Right renal pelvis (tissue), 4 donors: ENCODE results near the gene COL26A1. TPM values are rescaled to one million over a fixed set of nuclear protein-coding genes. Genes with fewer than 3 reads are reported as not detected.
"Not testable (repeated sequence)": the region's sequence is repeated elsewhere in the genome, so short reads cannot be mapped to it uniquely, and the experiment has no call there.

Source experiments
- DNase-seq, 4 donors: peaks; one replicate each; pipeline ENCODE4 v3.0.0-alpha.2; 2013; ENCODE audit warnings: low read depth in 4 of 4, low spot score in 3 of 4, missing footprints in 1 of 4
- polyA plus RNA-seq, 4 donors: library from polyadenylated mRNA; unstranded; fragments of 120-200 nt; gene quantifications; one replicate each; pipeline ENCODE4 v1.2.1, GENCODE V29; 2013; ENCODE audit not compliant: insufficient read length in 4 of 4

Gene COL26A1
- polyA plus RNA-seq, 4 donors, result 24.7 to 32.5 (median 25.7) TPM

DNA sequence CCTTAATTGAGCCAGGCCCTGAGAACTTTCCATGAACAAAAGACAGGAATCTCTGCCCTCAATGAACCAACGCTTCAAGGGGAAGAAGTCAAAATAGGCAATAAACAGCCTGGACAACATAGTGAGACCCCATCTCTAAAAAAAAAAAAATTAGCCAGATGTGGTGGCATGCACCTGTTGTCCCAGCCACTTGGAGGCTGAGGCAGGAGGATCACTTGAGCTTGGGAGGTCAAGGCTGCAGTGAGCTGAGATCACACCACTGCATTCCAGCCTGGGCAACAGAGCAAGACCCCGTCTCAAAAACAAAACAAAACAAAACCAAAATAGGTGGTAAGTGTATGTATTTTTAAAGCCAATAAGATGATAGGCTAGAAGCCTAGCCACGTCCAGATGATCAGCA is 198.6 kb downstream of the COL26A1 start:
- not testable (repeated sequence) for DNase-seq

DNA sequence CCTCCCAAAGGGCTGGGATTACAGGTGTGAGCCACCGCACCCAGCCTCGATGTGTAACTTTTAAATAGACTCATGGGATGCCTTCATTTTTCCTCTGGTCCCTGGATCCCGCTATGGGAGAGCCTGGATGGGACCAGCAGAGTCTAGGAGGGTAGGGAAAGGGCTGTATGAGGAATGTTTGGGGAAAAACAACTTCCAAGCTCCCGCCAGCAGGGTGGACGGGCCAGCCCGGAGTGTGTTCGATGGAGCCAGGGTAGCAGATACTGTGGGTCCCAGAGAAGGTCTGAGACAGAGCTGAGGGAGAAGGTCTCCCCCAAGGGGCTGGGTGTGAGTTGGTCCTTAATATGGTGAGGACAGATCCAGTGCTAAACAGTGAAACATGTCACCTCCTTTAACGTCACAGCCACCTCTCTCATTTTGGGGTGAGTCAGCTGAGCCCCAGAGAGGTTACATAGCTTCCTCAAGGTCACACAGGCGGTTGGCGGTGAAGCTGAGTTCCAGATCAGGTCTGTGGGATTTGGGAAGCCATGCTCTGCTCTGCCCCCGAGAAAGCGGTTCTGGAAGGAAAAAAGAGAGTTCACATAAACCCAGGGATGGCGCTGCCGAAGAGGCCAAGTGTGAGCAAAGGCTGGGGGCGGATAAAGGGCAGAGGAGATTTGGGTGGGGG is 200.0 kb downstream of the COL26A1 start:
- no peak for DNase-seq

DNA sequence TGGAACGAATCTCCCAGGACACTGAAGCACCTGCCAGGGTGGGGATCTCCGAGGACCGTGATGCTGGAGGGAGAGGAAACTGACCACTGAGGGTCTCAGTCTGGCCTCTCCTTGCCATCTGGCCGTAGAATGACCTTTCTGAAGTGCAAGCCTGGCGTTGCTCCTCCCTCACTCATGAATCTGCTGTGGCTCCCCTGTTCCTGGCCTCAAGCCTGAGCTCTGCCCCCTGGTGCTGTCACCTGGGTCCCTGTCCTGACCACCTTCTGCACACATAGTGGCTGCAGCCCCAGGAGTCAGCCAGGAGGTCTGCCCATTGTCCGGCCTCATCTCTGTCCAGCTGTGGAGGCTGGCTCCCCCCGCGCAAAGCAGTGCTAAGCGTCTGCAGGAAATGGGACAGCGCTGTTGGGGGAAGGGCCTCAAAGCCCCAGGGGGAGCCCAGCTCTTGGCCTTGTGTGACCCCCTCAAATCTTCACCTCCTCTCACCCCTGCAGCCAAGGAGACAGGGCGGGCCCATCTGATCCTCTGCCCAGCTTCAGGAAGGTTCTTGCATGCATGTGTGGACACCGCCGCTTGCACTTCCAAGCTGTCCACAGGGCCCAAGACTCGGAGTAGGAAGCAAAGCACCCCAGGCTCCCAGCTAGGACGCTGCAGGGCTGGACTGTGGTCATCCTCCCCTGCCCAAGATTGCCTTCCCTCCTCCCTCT is 200.7 kb downstream of the COL26A1 start:
- DNase-seq, result no peak

DNA sequence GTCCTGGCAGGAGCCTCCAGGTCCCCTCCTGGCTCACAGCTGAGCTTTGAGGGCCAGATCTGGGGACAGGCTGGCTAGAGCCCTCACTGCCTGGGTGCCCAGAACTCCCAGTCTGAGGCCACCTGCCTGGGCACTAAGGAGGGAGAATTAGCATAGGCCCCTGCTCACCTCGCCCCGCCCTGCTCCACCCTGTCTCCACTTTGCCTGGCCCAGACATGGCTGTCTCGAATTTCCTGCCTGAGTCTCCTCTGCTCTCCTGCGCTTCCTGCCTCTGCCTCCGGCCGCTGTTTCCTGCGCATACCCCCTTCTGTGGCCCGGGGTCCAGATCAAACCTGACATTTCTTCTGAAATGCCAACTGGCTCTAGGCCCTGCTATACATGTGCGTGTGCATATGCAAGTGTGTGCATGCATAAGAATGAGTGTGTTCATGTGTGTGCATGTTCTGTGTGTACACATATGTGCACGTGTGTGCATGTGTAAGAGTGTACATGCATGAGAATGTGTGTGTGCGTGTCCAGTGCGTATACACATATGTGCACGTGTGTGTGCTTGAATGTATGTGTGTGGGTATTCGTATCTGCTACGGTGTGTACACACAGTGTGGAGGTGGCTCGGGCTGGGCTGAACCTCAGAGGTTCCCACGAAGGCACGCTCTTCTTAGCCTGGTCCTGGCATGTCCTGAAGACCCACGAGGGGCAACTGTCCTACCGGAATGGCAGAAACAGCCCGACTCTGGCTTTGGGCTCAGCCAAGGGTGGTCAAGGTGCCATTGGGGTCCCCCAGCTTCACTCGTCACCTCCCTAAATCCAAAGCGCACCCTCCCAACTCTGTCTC is 201.5 kb downstream of the COL26A1 start:
- no peak for DNase-seq

- no peak for DNase-seq
These were observed 202.1 kb downstream of the COL26A1 start for GRCh38 chr7:101564778-101565211.

DNA sequence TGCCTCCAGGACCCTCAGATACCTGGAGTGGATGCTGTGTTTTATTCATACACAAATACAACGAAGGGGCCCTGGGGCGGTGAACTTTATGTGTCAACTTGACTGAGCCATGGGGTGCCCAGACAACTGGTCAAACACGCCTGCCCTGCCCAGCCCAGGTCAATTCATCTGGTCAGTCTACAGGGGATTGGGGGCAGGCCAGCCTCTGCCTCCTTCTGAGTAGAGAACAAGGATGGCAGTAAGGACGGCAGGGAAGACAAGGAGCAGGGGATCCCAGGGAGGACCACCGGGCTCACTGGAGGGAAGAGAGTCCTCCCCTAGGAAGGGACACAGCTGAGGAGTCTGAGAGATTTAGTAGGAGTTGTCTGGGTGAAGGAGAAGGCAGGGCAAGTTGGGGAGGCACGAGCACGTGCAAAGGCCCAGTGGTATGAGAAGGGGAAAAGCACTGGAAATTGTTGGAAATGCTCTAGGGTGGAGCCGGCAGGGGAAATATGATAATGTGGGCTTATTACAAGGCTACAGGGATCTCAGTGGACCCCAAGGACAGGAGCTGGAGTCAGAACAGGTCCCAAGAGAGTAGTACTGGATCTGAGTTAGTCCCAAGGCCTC is 203.0 kb downstream of the COL26A1 start:
- no peak for DNase-seq

DNA sequence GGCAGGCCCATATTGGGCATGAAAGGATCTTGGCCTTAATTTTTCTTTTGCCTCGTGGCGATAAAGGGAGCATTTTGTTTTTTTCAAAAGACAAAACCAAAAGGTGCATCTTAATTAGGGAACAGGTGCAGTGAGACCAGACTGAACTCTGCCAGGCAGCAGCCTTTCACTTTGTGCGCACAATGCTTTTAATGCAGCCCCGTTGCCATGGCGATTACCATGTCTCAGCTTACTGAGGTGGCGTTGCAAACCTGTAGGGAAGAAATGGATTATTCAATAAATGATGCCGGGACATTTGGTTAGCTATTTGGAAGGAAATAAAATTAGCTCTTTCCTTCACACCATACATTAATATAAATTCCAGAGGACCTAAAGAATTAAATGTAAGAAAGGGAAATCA is 204.6 kb downstream of the COL26A1 start:
- no peak for DNase-seq

GRCh38 chr7:101572156-101572555 is 209.5 kb downstream of the COL26A1 start:
- no peak for DNase-seq

DNA sequence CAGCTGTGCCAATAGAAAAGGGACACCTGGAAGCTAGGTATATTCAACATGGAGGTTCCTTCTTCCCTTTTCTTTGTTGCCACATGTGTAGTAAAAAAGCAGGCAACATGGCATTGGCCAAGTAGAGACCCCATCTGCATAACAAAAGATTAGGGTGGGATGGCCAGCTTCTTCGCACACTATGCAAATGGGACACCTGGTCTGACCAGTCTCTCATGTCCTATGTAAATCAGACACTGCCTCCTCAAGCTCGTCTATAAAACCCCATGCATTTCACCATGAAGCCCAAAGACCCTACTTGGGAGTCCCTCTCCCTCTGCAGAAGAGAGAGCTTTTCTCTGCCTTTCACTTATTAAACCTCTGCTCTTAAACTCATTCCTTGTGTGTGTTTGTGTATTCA is 212.5 kb downstream of the COL26A1 start:
- no peak for DNase-seq

- DNase-seq, result no peak
These were observed 213.0 kb downstream of the COL26A1 start for GRCh38 chr7:101575721-101576120.

GRCh38 chr7:101576998-101577397 is 214.3 kb downstream of the COL26A1 start:
- DNase-seq, result no peak

DNA sequence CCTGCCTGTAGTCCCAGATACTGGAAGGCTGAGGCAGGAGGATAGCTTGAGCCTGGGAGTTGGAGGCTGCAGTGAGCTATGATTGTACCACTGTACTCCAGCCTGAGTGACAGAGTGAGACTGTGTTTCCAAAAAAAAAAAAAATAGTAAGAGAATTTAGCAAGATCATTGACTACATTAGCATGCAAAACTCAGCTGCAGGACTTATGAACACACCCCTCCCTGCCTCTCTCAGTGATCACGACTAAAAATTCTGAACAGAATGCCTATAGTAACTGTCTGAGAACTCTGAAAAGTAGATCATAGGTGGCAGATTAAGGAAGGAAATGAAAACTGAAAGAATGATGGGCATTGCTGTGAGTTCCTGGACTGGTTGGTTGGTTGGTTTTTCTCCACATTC is 215.9 kb downstream of the COL26A1 start:
- no peak for DNase-seq

GRCh38 chr7:101580596-101580995 is 217.9 kb downstream of the COL26A1 start:
- DNase-seq, result no peak

- DNase-seq, result no peak
These were observed 219.2 kb downstream of the COL26A1 start for GRCh38 chr7:101581891-101582290.

DNA sequence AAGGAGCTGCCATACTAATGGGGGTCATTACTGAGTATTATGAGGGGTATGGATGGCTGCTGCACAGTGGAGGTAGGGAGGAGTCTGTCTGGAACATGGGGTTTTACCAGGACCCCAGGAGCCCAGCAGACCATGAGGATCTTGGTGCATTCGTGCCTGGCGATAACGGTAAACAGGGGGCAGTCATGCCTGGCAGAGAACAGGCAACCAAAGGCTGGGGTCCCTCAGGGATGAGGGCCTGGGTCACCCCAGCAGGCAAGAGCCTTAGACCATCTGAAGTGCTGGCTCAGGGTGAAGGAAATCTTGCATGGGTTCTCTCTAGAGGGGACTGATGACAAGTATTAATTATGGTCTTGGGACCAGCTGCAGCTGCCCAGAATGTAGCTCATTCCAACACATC is 220.3 kb downstream of the COL26A1 start:
- no peak for DNase-seq

DNA sequence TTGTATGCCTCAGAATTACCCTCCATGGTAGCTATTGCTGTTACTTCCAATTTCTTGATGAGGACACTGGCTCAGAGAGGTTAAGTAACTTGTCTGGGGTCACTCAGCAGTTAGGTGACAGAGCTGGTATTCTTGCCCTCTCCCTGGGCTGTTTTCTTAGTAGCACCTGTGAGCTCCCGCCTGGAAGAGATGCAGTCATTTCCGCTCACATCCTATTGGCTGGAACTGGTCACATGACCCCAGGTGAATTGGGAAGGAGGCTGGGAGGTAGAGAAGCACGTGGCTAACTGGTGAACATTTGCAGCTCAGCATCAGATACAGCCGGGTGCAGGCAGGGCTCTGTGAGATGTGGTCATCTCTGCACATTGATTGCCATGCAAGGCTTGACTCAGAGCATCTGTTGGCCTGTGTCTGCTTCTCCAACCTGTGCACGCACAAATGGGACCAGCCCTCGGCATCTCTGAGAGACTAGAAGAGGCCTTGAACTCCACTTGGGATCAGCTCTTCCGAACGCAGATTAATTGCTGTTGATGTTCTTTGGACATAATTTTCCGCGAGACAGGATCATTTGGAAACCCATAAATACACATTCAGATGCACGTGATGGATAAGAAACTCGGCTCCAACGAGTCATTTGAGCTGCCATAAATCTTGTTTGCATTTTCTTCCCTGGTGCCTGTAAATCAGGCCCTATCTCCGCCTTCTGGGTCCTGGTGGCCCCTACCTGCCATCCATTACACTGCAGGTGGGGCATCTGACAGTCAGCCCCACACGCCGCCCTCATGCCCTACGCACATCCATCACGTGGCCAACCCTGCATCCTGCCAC is 223.6 kb downstream of the COL26A1 start:
- peak in 1 of 4 donors; percentile 45 for DNase-seq

DNA sequence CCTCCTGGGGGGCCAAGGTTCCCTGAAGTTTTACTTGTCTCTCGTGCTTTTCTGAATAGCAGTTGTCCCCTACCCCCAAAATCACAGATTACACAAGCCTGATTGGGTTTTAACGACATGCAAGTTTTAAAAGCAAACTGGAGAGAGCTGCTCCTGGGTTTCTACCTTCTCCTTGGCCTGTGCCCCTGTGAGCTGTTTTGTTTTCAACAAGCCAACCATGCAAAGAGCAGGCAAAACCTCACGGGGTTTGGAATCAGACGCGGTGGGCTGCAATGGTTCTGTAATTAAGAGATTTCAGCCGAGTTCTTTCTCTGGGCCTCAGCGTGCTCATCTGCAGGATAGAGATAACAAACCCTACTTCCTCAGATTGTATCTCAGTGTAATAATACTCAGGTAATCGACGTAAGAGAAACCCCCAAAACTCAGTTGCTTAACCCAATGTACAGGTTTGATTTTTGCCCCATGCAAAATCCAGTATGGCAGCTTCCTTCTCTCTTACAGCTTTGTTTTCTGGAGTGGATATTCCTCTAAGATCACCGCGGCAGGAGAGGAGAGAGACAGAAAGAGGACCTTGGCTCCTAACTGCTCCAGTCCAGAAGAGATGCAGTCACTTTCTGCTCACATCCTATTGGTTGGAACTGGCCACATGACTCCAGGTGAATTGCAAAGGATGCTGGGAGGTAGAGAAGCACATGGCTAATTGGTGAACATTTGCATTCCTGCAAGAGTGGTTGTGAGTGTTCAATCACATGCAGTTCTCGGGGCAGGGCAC is 224.4 kb downstream of the COL26A1 start:
- DNase-seq, result no peak

DNA sequence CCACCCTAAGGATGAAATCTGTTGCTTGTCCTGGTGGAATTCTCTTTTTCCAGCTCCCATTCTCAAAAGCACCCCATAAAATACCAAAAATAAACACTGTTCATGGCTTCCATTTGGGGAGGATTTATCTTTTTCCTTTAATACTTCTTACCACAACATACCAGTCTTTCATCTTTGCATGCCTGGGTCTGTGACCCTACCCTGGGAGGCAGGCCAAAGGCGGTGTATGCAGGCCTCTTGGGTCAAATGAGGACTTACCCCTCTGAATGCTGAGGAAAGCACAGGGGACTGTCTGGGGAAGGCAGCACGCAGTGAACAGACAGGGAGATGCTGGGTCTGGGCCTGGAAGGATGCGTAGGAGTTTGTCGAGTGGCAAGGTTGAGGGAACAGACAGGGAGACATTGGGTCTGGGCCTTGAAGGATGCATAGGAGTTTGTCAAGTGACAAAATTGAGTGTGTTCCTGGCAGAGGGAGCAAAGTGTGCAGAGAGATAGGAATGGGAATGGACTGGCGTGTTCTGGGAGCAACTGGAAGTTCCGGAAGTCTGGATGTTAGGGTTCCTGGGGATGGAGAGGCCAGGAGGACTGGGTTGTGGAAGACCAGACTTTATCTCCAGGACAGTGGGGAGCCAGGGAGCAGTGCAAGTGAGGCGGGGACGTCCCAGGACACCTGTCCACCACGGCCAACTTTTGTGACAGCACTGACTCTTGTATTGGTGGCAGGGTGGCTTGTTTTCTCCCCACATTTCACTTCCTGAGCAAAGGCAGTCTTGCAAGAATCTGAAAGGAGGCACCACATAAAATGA is 225.7 kb downstream of the COL26A1 start:
- DNase-seq, result no peak

- DNase-seq, result no peak
These were observed 226.4 kb downstream of the COL26A1 start for GRCh38 chr7:101589052-101589451.
